ENCODE data around the gene NDUFV2. TPM values are rescaled to one million over a fixed set of nuclear protein-coding genes. Genes with fewer than 3 reads are reported as not detected.

The NDUFV2 gene
- total RNA-seq, 2 experiments from 2014 or later = 230 to 231 TPM

DNA sequence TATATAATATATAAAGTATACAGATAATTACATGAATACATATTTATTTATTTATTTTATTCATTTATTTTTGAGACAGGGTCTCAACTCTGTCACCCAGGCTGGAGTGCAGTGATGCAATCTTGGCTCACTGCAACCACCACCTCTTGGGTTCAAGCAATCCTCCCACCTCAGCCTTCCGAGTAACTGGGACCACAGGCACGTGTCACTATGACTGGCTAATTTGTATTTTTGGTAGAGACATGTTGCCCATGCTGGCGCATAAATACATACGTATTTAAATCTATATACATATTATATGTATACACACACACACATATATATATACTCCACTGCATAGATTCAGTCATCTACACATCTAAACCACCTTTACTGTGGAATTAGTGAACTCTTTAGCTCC lies 20.6 kb upstream of the NDUFV2 start:
- Histone ChIP-seq H3K4me1 (ENCODE audit: insufficient read depth, low read length) (peaks cover 32% of the 10 kb centered on the region), H3K9me3 (ENCODE audit: control insufficient read depth in 1 of 2, insufficient read depth in 1 of 2, low read length in 2 of 2) (no peaks in the 10 kb centered on the region), H3K27ac (ENCODE audit: low read depth in 1 of 2, low read length in 2 of 2) (no peak overlapping the region), H3K27me3 (ENCODE audit: control insufficient read depth in 1 of 2, insufficient read depth in 2 of 2, low read length in 2 of 2) (no peaks in the 10 kb centered on the region), H3K4me3 (ENCODE audit: low read length) (no peak overlapping the region), H3K36me3 (ENCODE audit: insufficient read depth, low read length) (no peaks in the 10 kb centered on the region)
- peaks cover 24% of the 10 kb centered on the region for H3K4me1 Mint-ChIP-seq (ENCODE audit: low read depth)
- H3K27me3 Mint-ChIP-seq = no peaks in the 10 kb centered on the region
- ChIA-PET POLR2A (interaction anchor here (1.0 to 5.0 kb wide), 10 partner anchors 8 to 66 kb away, joined by 4 to 55 read pairs (median 12); partner anchors contain the start of genes ANKRD12 and NDUFV2), CTCF (interaction anchor here (1.2 to 3.1 kb wide), 7 partner anchors 8 to 64 kb away, joined by 3 to 22 read pairs (median 5); no protein-coding TSS in a partner anchor)
- no peaks in the 10 kb centered on the region for H3K36me3 Mint-ChIP-seq (ENCODE audit: low read depth)
- ATAC-seq (ENCODE audit: poor library complexity) (no peak), DNase-seq (no peak)
- no peak for TF ChIP-seq CTCF (IDR thresholded peaks at IDR 0.05)
- peak overlapping the region; percentile 88 for H3K27ac Mint-ChIP-seq
- H3K9me3 Mint-ChIP-seq = no peaks in the 10 kb centered on the region
- intact Hi-C loops (cut with DNase I, micrococcal nuclease) = no loop called here
- H3K4me3 Mint-ChIP-seq = no peak overlapping the region

DNA sequence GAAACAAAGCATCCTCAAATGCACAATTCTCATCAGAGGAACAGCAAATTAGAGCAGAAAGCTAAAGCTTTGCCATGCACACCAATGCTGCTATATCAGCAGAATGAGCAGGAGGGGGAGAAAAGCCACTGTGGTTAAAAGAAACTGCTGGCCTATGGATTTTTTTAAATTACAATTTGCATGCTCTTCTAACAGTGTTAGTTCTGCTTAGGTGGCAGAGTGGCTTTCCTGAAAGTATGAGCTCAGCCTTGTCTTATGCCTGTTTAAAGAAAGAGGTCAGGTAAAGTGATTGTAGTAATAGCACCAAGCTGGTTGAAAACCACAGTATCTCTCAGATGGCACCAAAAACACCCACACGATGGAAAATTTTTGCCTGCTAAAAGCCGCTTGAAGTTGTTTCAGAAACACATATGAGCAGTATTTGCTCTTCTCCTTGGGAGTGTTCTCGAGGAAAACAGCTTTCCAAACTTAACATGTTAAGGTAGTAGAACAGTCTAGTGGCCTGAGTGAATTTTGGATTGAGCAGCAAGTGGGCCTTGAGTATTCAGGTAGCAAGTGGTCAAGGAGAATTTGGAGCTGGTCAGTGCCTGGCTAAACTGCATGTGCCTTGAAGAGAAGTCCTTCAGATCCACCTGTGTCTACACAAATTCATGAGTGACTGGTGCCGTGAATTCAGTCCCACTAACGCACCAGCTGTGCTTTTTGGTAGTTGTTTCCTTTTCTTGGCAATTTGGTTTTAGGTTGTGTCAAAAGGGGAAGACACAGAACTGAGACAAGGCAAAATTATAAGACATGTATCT lies 19.6 kb upstream of the NDUFV2 start:
- Histone ChIP-seq H3K4me3 (ENCODE audit: low read length) (peak overlapping the region; percentile 1), H3K36me3 (ENCODE audit: insufficient read depth, low read length) (no peaks in the 10 kb centered on the region), H3K27me3 (ENCODE audit: control insufficient read depth in 1 of 2, insufficient read depth in 2 of 2, low read length in 2 of 2) (no peaks in the 10 kb centered on the region), H3K4me1 (ENCODE audit: insufficient read depth, low read length) (peaks cover 33% of the 10 kb centered on the region), H3K27ac (ENCODE audit: low read depth in 1 of 2, low read length in 2 of 2) (peak overlapping the region; percentile 60 to 68), H3K9me3 (ENCODE audit: control insufficient read depth in 1 of 2, insufficient read depth in 1 of 2, low read length in 2 of 2) (no peaks in the 10 kb centered on the region)
- Mint-ChIP-seq H3K27me3 (no peaks in the 10 kb centered on the region), H3K4me3 (peak overlapping the region; percentile 69), H3K27ac (peak overlapping the region; percentile 88), H3K36me3 (ENCODE audit: low read depth) (no peaks in the 10 kb centered on the region), H3K4me1 (ENCODE audit: low read depth) (peaks cover 28% of the 10 kb centered on the region), H3K9me3 (no peaks in the 10 kb centered on the region)
- DNase-seq = peak in 6 of 14 experiments; percentile 8 to 78 (median 52)
- intact Hi-C loops (cut with DNase I, micrococcal nuclease) = no loop called here
- ChIA-PET POLR2A (interaction anchor here (1.0 to 5.0 kb wide), 17 partner anchors 9 to 393 kb away, joined by 3 to 55 read pairs (median 8); partner anchors contain the start of genes ANKRD12, NDUFV2, RALBP1 and TWSG1), CTCF (interaction anchor here (0.8 to 3.1 kb wide), 10 partner anchors 8 to 63 kb away, joined by 3 to 22 read pairs (median 4); no protein-coding TSS in a partner anchor)
- no peak for TF ChIP-seq CTCF (IDR thresholded peaks at IDR 0.05)
- ATAC-seq (ENCODE audit: poor library complexity) = peak; percentile 85

DNA sequence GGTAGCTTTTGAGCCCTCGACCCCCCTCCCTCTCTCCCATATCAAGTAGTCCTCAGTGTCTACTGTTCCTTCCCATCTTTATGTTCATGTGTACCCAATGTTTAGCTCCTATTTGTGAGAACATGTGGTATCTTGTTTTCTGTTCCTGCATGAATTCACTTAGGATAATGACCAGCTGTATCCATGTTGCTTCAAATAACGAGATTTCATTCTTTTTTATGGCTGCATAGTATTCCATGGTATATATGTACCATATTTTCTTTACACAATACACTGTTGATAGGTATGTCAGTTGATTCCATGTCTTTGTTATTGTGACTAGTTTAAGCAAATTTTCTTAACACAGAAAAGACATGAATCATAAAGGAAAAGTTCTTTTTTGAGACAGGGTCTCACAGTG lies 16.5 kb upstream of the NDUFV2 start:
- Histone ChIP-seq H3K27me3 (ENCODE audit: control insufficient read depth in 1 of 2, insufficient read depth in 2 of 2, low read length in 2 of 2) (no peaks in the 10 kb centered on the region), H3K36me3 (ENCODE audit: insufficient read depth, low read length) (no peaks in the 10 kb centered on the region), H3K4me3 (ENCODE audit: low read length) (no peak overlapping the region), H3K27ac (ENCODE audit: low read depth in 1 of 2, low read length in 2 of 2) (peak overlapping the region in 1 of 2 donors; percentile 11), H3K4me1 (ENCODE audit: insufficient read depth, low read length) (peaks cover 55% of the 10 kb centered on the region), H3K9me3 (ENCODE audit: control insufficient read depth in 1 of 2, insufficient read depth in 1 of 2, low read length in 2 of 2) (no peaks in the 10 kb centered on the region)
- H3K27ac Mint-ChIP-seq = no peak overlapping the region
- no peak for TF ChIP-seq CTCF (IDR thresholded peaks at IDR 0.05)
- no peaks in the 10 kb centered on the region for H3K9me3 Mint-ChIP-seq
- H3K27me3 Mint-ChIP-seq = no peaks in the 10 kb centered on the region
- no peak overlapping the region for H3K4me3 Mint-ChIP-seq
- POLR2A ChIA-PET = interaction anchor here (0.7 to 5.0 kb wide), 4 partner anchors 16 to 51 kb away, joined by 3 to 55 read pairs (median 4); partner anchors contain the start of genes ANKRD12 and NDUFV2
- intact Hi-C loops (cut with DNase I, micrococcal nuclease) = loop anchor here in 1 of 2 experiments (5.0 kb wide), 1 partner anchor 536 kb away; no protein-coding TSS in a partner anchor
- DNase-seq (no peak), ATAC-seq (ENCODE audit: poor library complexity) (no peak)
- no peaks in the 10 kb centered on the region for H3K36me3 Mint-ChIP-seq (ENCODE audit: low read depth)
- CTCF ChIA-PET = interaction anchor here (1.5 kb wide), 1 partner anchor 61 kb away, joined by 5 read pairs; no protein-coding TSS in a partner anchor
- peaks cover 46% of the 10 kb centered on the region for H3K4me1 Mint-ChIP-seq (ENCODE audit: low read depth)
